Measurements from ENCODE around the gene MLLT10. TPM values are rescaled to one million over a fixed set of nuclear protein-coding genes. Genes with fewer than 3 reads are reported as not detected.

MLLT10 gene
- total and polyA plus RNA-seq, 10 of the 15 experiments (the other 5 are each of a cell fraction or from before 2014, with no cell fraction given), result 8.7 to 61.1 (median 28.5) TPM

GRCh38 chr10:21530641-21531040 lies 3.4 kb upstream of the MLLT10 start:
- Histone ChIP-seq H3K27ac (ENCODE audit: control insufficient read depth, insufficient read depth) (no peak overlapping the region), H3K9me3 (replicated peaks; ENCODE audit: control insufficient read depth, insufficient read depth, low read length) (no peaks in the 10 kb centered on the region), H3K4me1 (ENCODE audit: control insufficient read depth, insufficient read depth, low read length) (peaks cover 4% of the 10 kb centered on the region), H3K27me3 (replicated peaks in 1 of 2; ENCODE audit: control insufficient read depth in 2 of 2, insufficient read depth in 2 of 2, low read length in 1 of 2) (peaks cover 0 to 4% of the 10 kb centered on the region in 2 experiments; a peak in 1 of 4 replicates), H3K4me2 (ENCODE audit: control insufficient read depth, insufficient read depth) (no peak overlapping the region), H2AFZ (ENCODE audit: control insufficient read depth, low read depth, low read length) (no peak overlapping the region), H3K36me3 (ENCODE audit: control insufficient read depth in 2 of 2, insufficient read depth in 2 of 2, low read length in 1 of 2) (no peaks in the 10 kb centered on the region), H3K4me3 (no peak overlapping the region), H3K9ac (ENCODE audit: control insufficient read depth, insufficient read depth, low read length) (no peak overlapping the region), H4K20me1 (ENCODE audit: control insufficient read depth, insufficient read depth) (no peaks in the 10 kb centered on the region), H3K79me2 (ENCODE audit: control insufficient read depth, insufficient read depth, low read length) (peaks cover 9% of the 10 kb centered on the region)
- intact Hi-C loops (cut with micrococcal nuclease; ENCODE audit: unreplicated experiment) (no loop called here), in situ Hi-C loops (cut with MboI) (no loop called here)
- FAIRE-seq (no peak), DNase-seq (ENCODE audit: low read depth, low spot score) (no peak), ATAC-seq (no peak)
- POLR2A ChIA-PET, result no interaction called here
- RAD21 ChIA-PET (ENCODE audit: unreplicated experiment), result interaction anchor here (1.2 kb wide), 1 partner anchor 194 kb away, joined by 4 read pairs; no protein-coding TSS in a partner anchor
- CTCF ChIA-PET, result interaction anchor here (1.0 kb wide), 1 partner anchor 12 kb away, joined by 3 read pairs; no protein-coding TSS in a partner anchor
- BruUV-seq (replicated peaks), result no TSS peak
- 41% methylated on average over 1 of the region's 1 CpG for WGBS (ENCODE audit: insufficient coverage, insufficient replicate concordance, low lambda C conversion rate, missing lambda C conversion rate)
- SMC1A ChIA-PET (ENCODE audit: uncharacterized antibody, unreplicated experiment), result interaction anchor here (1.3 to 1.7 kb wide), 2 partner anchors 10 to 201 kb away, joined by 3 to 4 read pairs; no protein-coding TSS in a partner anchor
- TF ChIP-seq E2F4 (IDR thresholded peaks at IDR 0.05; ENCODE audit: low read depth, low read length), result no peak
- TF ChIP-seq GATAD2B (conservative IDR thresholded peaks at IDR 0.05; ENCODE audit: low read depth), result no peak
- no peak for TF ChIP-seq NR2F1 (conservative IDR thresholded peaks at IDR 0.05)
- no peak for TF ChIP-seq NFYA (IDR thresholded peaks at IDR 0.05; ENCODE audit: borderline replicate concordance, low read depth, low read length)
- TF ChIP-seq CHD4 (IDR thresholded peaks at IDR 0.05), result no peak
- no peak for TF ChIP-seq TCF7 (IDR thresholded peaks at IDR 0.05; ENCODE audit: borderline replicate concordance)
- no peak for TF ChIP-seq ZNF207 (IDR thresholded peaks at IDR 0.05; ENCODE audit: borderline replicate concordance)
- no peak for TF ChIP-seq SUZ12 (IDR thresholded peaks at IDR 0.05; ENCODE audit: unreplicated experiment)
- no peak for TF ChIP-seq NFXL1 (IDR thresholded peaks at IDR 0.05; ENCODE audit: borderline replicate concordance)
- no peak for TF ChIP-seq JUND (IDR thresholded peaks at IDR 0.05; ENCODE audit: low read depth, low read length)
- no peak for TF ChIP-seq ZBTB11 (CRISPR knock-in tag; IDR thresholded peaks at IDR 0.05)
- TF ChIP-seq ZBTB4 (CRISPR knock-in tag; IDR thresholded peaks at IDR 0.05), result no peak
- TF ChIP-seq SRF (IDR thresholded peaks at IDR 0.05; ENCODE audit: low read depth in 2 of 2, low read length in 2 of 2), result no peak
- no peak for TF ChIP-seq HSF1 (IDR thresholded peaks at IDR 0.05; ENCODE audit: low read depth, low read length)
- TF ChIP-seq IRF4 (IDR thresholded peaks at IDR 0.05; ENCODE audit: low read depth, low read length), result no peak

Data from GM12878 (cell line).